ENCODE data around the gene UXT. TPM values are rescaled to one million over a fixed set of nuclear protein-coding genes. Genes with fewer than 3 reads are reported as not detected.

The UXT gene
- total and polyA plus RNA-seq, 2 of the 13 experiments (the other 11 are each of a cell fraction or from before 2014, with no cell fraction given): 107 to 123 TPM

DNA sequence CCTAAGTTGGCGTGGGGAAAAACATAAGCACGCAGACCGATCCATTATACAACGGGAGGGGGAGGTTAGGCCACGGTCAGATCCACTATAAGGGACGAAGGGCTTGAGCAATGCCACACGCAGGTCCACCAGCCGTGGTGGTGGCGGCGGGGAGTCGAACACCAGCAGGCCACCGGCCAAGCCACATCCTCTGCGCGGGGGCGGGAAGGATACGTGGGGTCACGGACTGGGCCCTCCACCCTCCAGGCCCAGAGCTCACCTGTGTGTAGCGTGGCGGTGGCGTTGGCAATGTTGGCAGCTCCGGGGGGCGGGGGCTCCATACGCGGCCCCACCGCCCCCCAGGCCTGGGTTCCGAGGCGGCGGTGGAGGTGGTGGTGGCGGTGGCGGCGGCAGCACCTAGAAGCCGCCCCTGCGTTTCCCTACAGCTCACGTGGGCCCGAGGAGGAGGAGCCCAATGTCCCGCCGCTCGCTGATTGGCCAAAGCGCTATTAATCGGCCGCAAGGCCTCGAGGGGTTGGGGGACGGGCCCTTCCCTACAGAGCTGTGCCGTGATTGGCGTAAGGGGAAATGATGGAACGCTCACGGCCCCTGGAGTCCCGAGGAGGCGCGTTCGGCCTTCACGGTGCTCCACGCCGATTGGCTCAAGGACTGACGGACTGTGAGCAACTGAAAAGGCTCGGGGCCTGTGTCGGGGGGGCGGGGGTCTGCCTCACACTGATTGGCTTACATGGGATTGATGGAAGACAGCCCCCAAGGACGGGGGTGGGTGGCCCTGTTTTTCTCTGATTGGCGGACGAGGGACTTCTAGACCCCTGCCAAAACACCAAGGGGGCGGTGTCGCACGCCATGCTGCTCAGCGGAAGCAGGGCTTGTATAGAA, 8.6 kb downstream of the UXT start, which contains the start of gene ELK1 (continued):
- TF ChIP-seq, protein P1, sequence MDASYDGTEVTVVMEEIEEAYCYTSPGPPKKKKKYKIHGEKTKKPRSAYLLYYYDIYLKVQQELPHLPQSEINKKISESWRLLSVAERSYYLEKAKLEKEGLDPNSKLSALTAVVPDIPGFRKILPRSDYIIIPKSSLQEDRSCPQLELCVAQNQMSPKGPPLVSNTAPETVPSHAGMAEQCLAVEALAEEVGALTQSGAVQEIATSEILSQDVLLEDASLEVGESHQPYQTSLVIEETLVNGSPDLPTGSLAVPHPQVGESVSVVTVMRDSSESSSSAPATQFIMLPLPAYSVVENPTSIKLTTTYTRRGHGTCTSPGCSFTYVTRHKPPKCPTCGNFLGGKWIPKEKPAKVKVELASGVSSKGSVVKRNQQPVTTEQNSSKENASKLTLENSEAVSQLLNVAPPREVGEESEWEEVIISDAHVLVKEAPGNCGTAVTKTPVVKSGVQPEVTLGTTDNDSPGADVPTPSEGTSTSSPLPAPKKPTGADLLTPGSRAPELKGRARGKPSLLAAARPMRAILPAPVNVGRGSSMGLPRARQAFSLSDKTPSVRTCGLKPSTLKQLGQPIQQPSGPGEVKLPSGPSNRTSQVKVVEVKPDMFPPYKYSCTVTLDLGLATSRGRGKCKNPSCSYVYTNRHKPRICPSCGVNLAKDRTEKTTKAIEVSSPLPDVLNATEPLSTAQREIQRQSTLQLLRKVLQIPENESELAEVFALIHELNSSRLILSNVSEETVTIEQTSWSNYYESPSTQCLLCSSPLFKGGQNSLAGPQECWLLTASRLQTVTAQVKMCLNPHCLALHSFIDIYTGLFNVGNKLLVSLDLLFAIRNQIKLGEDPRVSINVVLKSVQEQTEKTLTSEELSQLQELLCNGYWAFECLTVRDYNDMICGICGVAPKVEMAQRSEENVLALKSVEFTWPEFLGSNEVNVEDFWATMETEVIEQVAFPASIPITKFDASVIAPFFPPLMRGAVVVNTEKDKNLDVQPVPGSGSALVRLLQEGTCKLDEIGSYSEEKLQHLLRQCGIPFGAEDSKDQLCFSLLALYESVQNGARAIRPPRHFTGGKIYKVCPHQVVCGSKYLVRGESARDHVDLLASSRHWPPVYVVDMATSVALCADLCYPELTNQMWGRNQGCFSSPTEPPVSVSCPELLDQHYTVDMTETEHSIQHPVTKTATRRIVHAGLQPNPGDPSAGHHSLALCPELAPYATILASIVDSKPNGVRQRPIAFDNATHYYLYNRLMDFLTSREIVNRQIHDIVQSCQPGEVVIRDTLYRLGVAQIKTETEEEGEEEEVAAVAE (CRISPR knock-in tag; IDR thresholded peaks at IDR 0.05; ENCODE audit: borderline replicate concordance): peak; percentile 32; the same call in 1 of the 2 replicates
- TF ChIP-seq TBX2 (CRISPR knock-in tag; IDR thresholded peaks at IDR 0.05; ENCODE audit: borderline replicate concordance): no peak
- TF ChIP-seq EEA1 (CRISPR knock-in tag; IDR thresholded peaks at IDR 0.05; ENCODE audit: borderline replicate concordance): no peak
- TF ChIP-seq ZFX (CRISPR knock-in tag; IDR thresholded peaks at IDR 0.05; ENCODE audit: low read depth): peak; percentile 72
- TF ChIP-seq ZNF547 (CRISPR knock-in tag; IDR thresholded peaks at IDR 0.05): no peak
- TF ChIP-seq POLR2A (IDR thresholded peaks at IDR 0.05; ENCODE audit: insufficient read depth in 1 of 2, low read depth in 2 of 2, low read length in 2 of 2): peak in 1 of 2 experiments; percentile 44; a peak in 2 of 4 replicates
- TF ChIP-seq RBM39 (IDR thresholded peaks at IDR 0.05; ENCODE audit: low read depth, low read length, poor library complexity, severe bottlenecking): peak; percentile 45

DNA sequence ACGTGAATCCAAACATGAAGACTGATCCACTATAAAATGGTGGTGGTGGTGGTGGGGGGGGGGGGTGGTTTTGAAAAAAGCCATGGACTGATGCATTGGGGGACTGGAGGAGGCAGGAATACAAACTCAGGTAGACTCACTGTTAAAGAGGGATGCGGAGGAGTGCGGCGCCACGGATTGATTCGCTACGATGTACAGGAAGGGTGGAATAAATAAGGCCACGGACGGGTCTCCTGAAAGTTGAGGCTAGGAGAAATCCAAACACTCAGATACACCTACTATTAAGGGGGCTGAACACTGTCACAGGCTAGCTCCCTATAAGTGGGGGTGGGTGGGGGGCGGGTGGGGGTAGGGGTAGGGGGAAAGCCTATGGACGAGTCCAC, 9.2 kb downstream of the UXT start:
- no peaks in the 10 kb centered on the region for H4K20me1 ChIP-seq (ENCODE audit: insufficient read depth, low read length)
- POLR2A ChIA-PET: no interaction called here
- H3K4me2 ChIP-seq (ENCODE audit: low read depth, low read length): peak overlapping the region; percentile 58; the same call in 1 of the 2 replicates
- H3K27me3 ChIP-seq (ENCODE audit: control insufficient read depth in 1 of 2, insufficient read depth in 2 of 2, low read length in 2 of 2): no peaks in the 10 kb centered on the region
- no peaks in the 10 kb centered on the region for H3K9me3 ChIP-seq (ENCODE audit: low read length)
- H3K27ac ChIP-seq (ENCODE audit: extremely low read length, insufficient read depth, low read length): no peak overlapping the region
- WGBS (ENCODE audit: low lambda C conversion rate): 65% methylated on average over 11 of the region's 11 CpGs
- no peak for ATAC-seq
- in situ Hi-C loops (cut with HindIII; ENCODE audit: extremely low pct_ligation_motif_present, low pct_unique_long_range_greater_than_20kb): no loop called here
- peaks cover 2% of the 10 kb centered on the region for H3K79me2 ChIP-seq (ENCODE audit: insufficient read depth, low read length)
- H2AFZ ChIP-seq (ENCODE audit: low read length): no peak overlapping the region
- TF ChIP-seq BRCA1 (CRISPR knock-in tag; IDR thresholded peaks at IDR 0.05) (no peak), RBFOX2 (IDR thresholded peaks at IDR 0.05; ENCODE audit: low read depth, low read length) (no peak), ZNF563 (CRISPR knock-in tag; IDR thresholded peaks at IDR 0.05) (no peak), HDAC2 (CRISPR knock-in tag; IDR thresholded peaks at IDR 0.05) (no peak), RXRA (CRISPR knock-in tag; IDR thresholded peaks at IDR 0.05) (no peak), ZNF816 (CRISPR knock-in tag; IDR thresholded peaks at IDR 0.05; ENCODE audit: borderline replicate concordance) (no peak), SRY (CRISPR knock-in tag; IDR thresholded peaks at IDR 0.05) (no peak), HOXA5 (CRISPR knock-in tag; IDR thresholded peaks at IDR 0.05) (no peak), SMC3 (IDR thresholded peaks at IDR 0.05; ENCODE audit: low read length) (no peak), NR1H2 (CRISPR knock-in tag; IDR thresholded peaks at IDR 0.05; ENCODE audit: borderline replicate concordance, low read depth) (no peak)
- TF ChIP-seq, protein P2, sequence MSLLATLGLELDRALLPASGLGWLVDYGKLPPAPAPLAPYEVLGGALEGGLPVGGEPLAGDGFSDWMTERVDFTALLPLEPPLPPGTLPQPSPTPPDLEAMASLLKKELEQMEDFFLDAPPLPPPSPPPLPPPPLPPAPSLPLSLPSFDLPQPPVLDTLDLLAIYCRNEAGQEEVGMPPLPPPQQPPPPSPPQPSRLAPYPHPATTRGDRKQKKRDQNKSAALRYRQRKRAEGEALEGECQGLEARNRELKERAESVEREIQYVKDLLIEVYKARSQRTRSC (CRISPR knock-in tag; IDR thresholded peaks at IDR 0.05; ENCODE audit: low read depth): no peak
- CTCF ChIA-PET (ENCODE audit: low intra/inter-chr PET ratio, low total read pairs): no interaction called here
- peaks cover 0 to 5% of the 10 kb centered on the region in 2 experiments; a peak in 3 of 5 replicates for H3K36me3 ChIP-seq (replicated peaks in 1 of 2; ENCODE audit: control insufficient read depth in 1 of 2, insufficient read depth in 2 of 2, low read length in 2 of 2)
- FAIRE-seq: no peak
- H3K4me3 ChIP-seq (replicated peaks in 1 of 3; ENCODE audit: insufficient read depth in 1 of 3, low read depth in 2 of 3, low read length in 3 of 3): peak overlapping the region in 2 of 3 experiments; percentile 57 to 66; a peak in 3 of 6 replicates
- peak overlapping the region; percentile 67 for H3K9ac ChIP-seq (ENCODE audit: insufficient read depth, low read depth, low read length)
- no TSS peak for BruUV-seq (replicated peaks)
- DNase-seq (ENCODE audit: low spot score): no peak
- intact Hi-C loops (cut with micrococcal nuclease; ENCODE audit: unreplicated experiment): no loop called here
- H3K4me1 ChIP-seq (ENCODE audit: insufficient read depth, low read length): no peaks in the 10 kb centered on the region
